ENCODE results near the gene C20orf144.

- TF ChIP-seq CTCF (conservative IDR thresholded peaks at IDR 0.05; ENCODE audit: low read length) (no peak), EZH2phosphoT487 (IDR thresholded peaks at IDR 0.05; ENCODE audit: borderline replicate concordance, low read depth, low read length) (no peak)
Measured at GRCh38 chr20:33655164-33655563, 7.0 kb upstream of the C20orf144 start.
